Activated naive CD8-positive, alpha-beta T cell treated with anti-CD3 and anti-CD28 coated beads for 36 hours (primary cell): ENCODE results near the gene AMOT. TPM values are rescaled to one million over a fixed set of nuclear protein-coding genes. Genes with fewer than 3 reads are reported as not detected.

Experiments
- DNase-seq: peaks from one replicate; pipeline ENCODE4 v3.0.0; 2021
- H3K27ac Mint-ChIP-seq: one replicate; pipeline ENCODE4 v1.8.0; 2022; ENCODE audit warnings: mild to moderate bottlenecking, moderate library complexity, mixed read lengths
- H3K27me3 Mint-ChIP-seq: one replicate; pipeline ENCODE4 v1.8.0; 2022; ENCODE audit warnings: mild to moderate bottlenecking, mixed read lengths
- H3K36me3 Mint-ChIP-seq: one replicate; pipeline ENCODE4 v1.8.0; 2021; ENCODE audit warnings: mild to moderate bottlenecking, mixed read lengths
- H3K4me1 Mint-ChIP-seq: one replicate; pipeline ENCODE4 v1.8.0; 2021; ENCODE audit warnings: mixed read lengths
- H3K4me3 Mint-ChIP-seq: one replicate; pipeline ENCODE4 v1.8.0; 2022; ENCODE audit warnings: mild to moderate bottlenecking, moderate library complexity, mixed read lengths
- H3K9me3 Mint-ChIP-seq: one replicate; pipeline ENCODE4 v1.8.0; 2022; ENCODE audit warnings: mixed read lengths
- total RNA-seq, 2 experiments: library from RNA; stranded (reverse); gene quantifications; one replicate each; pipeline ENCODE4 v1.2.3, GENCODE V29; 2021

Gene AMOT
- total RNA-seq, 2 experiments from 2014 or later = 2.0 to 2.3 TPM

DNA sequence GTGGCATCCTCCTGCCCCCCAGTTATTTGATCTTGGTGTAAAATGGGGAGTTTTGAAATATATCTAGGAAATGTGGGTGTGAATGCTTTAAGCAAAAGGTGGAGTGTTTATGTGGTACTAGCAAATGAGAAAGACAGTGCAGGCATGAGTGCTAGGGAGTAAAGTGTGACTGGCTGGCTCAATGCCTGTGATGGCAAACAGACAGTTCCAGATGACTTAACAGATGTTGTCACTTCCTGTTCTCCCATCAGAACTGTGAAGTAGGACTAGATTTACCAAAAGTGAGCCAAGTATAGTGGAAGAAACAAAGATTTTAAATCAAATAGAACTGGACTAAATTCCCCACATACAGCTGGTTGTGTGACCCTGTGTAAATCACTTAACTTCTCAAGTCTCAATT is 8.4 kb upstream of the AMOT start:
- Mint-ChIP-seq H3K27me3 (no peaks in the 10 kb centered on the region), H3K27ac (no peak overlapping the region), H3K4me3 (no peak overlapping the region), H3K4me1 (peaks cover 18% of the 10 kb centered on the region), H3K36me3 (no peaks in the 10 kb centered on the region), H3K9me3 (no peaks in the 10 kb centered on the region)
- no peak for DNase-seq

DNA sequence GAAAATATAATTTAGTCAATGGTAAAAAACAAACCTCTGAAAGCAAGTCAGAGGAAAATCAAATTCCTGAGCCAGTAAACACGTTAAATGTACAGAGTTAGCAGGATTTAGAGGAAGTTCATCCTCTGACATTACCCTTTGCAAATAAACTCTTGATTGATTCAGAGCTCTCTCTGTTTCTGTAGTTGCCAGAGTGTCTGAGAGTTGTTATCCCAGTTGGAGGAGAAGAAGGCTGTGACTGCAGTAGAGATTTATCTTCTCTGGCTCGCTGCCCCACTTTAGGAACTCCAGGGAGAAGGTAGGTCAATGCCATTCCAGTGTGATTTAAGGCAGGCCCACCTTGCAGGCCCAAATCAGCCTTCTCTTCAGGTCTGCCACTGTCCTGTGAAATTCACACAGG is 6.2 kb upstream of the AMOT start:
- Mint-ChIP-seq H3K4me3 (no peak overlapping the region), H3K4me1 (peaks cover 11% of the 10 kb centered on the region), H3K9me3 (no peaks in the 10 kb centered on the region), H3K27me3 (no peaks in the 10 kb centered on the region), H3K27ac (no peak overlapping the region), H3K36me3 (no peaks in the 10 kb centered on the region)
- no peak for DNase-seq

- Mint-ChIP-seq H3K9me3 (no peaks in the 10 kb centered on the region), H3K27ac (no peak overlapping the region), H3K27me3 (no peaks in the 10 kb centered on the region), H3K4me3 (no peak overlapping the region), H3K4me1 (peaks cover 7% of the 10 kb centered on the region), H3K36me3 (no peaks in the 10 kb centered on the region)
- DNase-seq = no peak
These were observed 5.6 kb upstream of the AMOT start for GRCh38 chrX:112846187-112846586.

- no peak for DNase-seq
- peaks cover 5% of the 10 kb centered on the region for H3K27me3 Mint-ChIP-seq
- H3K36me3 Mint-ChIP-seq = no peaks in the 10 kb centered on the region
- H3K27ac Mint-ChIP-seq = no peak overlapping the region
- peaks cover 8% of the 10 kb centered on the region for H3K4me1 Mint-ChIP-seq
- no peaks in the 10 kb centered on the region for H3K9me3 Mint-ChIP-seq
- H3K4me3 Mint-ChIP-seq = no peak overlapping the region
These were observed 3.6 kb upstream of the AMOT start for GRCh38 chrX:112844250-112844649.

GRCh38 chrX:112841820-112842157 is 1.2 kb upstream of the AMOT start:
- peaks cover 8% of the 10 kb centered on the region for H3K4me1 Mint-ChIP-seq
- peaks cover 5% of the 10 kb centered on the region for H3K27me3 Mint-ChIP-seq
- DNase-seq = no peak
- H3K36me3 Mint-ChIP-seq = no peaks in the 10 kb centered on the region
- H3K9me3 Mint-ChIP-seq = no peaks in the 10 kb centered on the region
- H3K4me3 Mint-ChIP-seq = peak overlapping the region; percentile 59
- H3K27ac Mint-ChIP-seq = no peak overlapping the region

GRCh38 chrX:112841114-112841819 is 636 bp upstream of the AMOT start:
- Mint-ChIP-seq H3K4me3 (peak overlapping the region; percentile 83), H3K27me3 (peaks cover 5% of the 10 kb centered on the region), H3K27ac (peak overlapping the region; percentile 62), H3K9me3 (no peaks in the 10 kb centered on the region), H3K36me3 (no peaks in the 10 kb centered on the region), H3K4me1 (peaks cover 8% of the 10 kb centered on the region)
- DNase-seq = peak; percentile 73

- Mint-ChIP-seq H3K9me3 (no peaks in the 10 kb centered on the region), H3K4me3 (peak overlapping the region; percentile 83), H3K36me3 (no peaks in the 10 kb centered on the region), H3K4me1 (peaks cover 8% of the 10 kb centered on the region), H3K27me3 (peaks cover 5% of the 10 kb centered on the region), H3K27ac (no peak overlapping the region)
- no peak for DNase-seq
These were observed 775 bp downstream of the AMOT start for GRCh38 chrX:112839856-112840255.

- no peaks in the 10 kb centered on the region for H3K9me3 Mint-ChIP-seq
- peaks cover 6% of the 10 kb centered on the region for H3K4me1 Mint-ChIP-seq
- H3K36me3 Mint-ChIP-seq = no peaks in the 10 kb centered on the region
- no peak for DNase-seq
- H3K27ac Mint-ChIP-seq = no peak overlapping the region
- H3K27me3 Mint-ChIP-seq = peaks cover 5% of the 10 kb centered on the region
- H3K4me3 Mint-ChIP-seq = no peak overlapping the region
These were observed 3.1 kb downstream of the AMOT start for GRCh38 chrX:112837531-112837930.

GRCh38 chrX:112835019-112835418 is 5.6 kb downstream of the AMOT start:
- no peak for DNase-seq
- H3K9me3 Mint-ChIP-seq = no peaks in the 10 kb centered on the region
- no peaks in the 10 kb centered on the region for H3K36me3 Mint-ChIP-seq
- no peak overlapping the region for H3K4me3 Mint-ChIP-seq
- H3K4me1 Mint-ChIP-seq = peaks cover 3% of the 10 kb centered on the region
- H3K27me3 Mint-ChIP-seq = peaks cover 3% of the 10 kb centered on the region
- no peak overlapping the region for H3K27ac Mint-ChIP-seq

GRCh38 chrX:112834031-112834845 is 6.4 kb downstream of the AMOT start:
- H3K9me3 Mint-ChIP-seq = no peaks in the 10 kb centered on the region
- no peaks in the 10 kb centered on the region for H3K27me3 Mint-ChIP-seq
- no peak for DNase-seq
- H3K36me3 Mint-ChIP-seq = no peaks in the 10 kb centered on the region
- no peaks in the 10 kb centered on the region for H3K4me1 Mint-ChIP-seq
- H3K4me3 Mint-ChIP-seq = no peak overlapping the region
- H3K27ac Mint-ChIP-seq = no peak overlapping the region

DNA sequence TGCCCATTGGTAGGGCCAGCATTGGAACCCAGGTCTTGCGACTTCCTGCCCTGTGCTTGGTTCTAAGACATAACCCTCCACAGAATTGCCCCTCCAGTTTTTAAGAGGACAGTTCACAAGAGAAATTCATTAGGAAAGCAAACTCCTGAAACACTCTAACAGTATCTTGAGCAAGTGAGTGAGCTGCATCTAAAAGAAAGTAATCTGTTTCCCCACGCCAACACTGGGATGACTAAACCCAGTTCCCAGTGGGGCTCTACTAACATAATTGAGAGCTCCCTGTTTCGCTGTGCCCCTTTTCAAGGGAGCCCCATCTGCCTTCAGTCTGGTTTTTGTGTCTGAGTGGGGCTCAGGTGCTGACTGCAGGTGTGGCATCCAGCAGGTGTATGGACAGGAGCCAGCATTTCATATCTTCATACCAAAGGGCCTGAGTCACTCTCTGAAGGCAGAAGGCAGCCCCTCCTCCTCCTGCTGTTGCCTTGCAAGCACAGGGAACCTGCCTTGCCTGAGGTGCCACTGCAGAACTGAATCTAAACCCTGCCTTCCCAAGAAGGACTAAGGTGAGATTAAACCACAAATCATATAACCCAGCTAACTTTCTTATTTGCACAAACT is 8.0 kb downstream of the AMOT start:
- H3K27ac Mint-ChIP-seq = no peak overlapping the region
- H3K27me3 Mint-ChIP-seq = no peaks in the 10 kb centered on the region
- no peaks in the 10 kb centered on the region for H3K36me3 Mint-ChIP-seq
- no peaks in the 10 kb centered on the region for H3K4me1 Mint-ChIP-seq
- H3K9me3 Mint-ChIP-seq = no peaks in the 10 kb centered on the region
- H3K4me3 Mint-ChIP-seq = no peak overlapping the region
- DNase-seq = no peak

DNA sequence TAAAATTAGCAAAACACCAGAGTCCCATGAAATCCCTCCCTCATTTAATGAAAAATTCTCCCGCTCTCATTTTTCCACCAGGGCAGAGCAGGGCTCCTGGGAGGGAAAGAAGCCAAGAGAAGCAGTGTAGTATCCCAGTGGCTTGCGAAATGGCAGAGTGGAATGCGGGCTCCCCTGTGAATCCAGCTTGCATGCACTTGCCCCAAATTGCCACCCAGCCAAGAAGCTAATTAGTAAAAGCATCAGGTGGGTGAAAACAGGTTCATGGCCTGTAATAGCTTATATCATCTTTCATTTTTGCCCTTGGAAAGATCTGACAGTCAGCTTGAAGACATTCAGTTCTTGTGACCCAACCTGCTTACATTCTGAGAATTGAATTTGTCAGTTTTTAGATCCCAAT is 10.1 kb downstream of the AMOT start:
- Mint-ChIP-seq H3K27ac (no peak overlapping the region), H3K4me1 (no peaks in the 10 kb centered on the region), H3K27me3 (no peaks in the 10 kb centered on the region), H3K4me3 (no peak overlapping the region), H3K9me3 (no peaks in the 10 kb centered on the region), H3K36me3 (no peaks in the 10 kb centered on the region)
- DNase-seq = no peak

DNA sequence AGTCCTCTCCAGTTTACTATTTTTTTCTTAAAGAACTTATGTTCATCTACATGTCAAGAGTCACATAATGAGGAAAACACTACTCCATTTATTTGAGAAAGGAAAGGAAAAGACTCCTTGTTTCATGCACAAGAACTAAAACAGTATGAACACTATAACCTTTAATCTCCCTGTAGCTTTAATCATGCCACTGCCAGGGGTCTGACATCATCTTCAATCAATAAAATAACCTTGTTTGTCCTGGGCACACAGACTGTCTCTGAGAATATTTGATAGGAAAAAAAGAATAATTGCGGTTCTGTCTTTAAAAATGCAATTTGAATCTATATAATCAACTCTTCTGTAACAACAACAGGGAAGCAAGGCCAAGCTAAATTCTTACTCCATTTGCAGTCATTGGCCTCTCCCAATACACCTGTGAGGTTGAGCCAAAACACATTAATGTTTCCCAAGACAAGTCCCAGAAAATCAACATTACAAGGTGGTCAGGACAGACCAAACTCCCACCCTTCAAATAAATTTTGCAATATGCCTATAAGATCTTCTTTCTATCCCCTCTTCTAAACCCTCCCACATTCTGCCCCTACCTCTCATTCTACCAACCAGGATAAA is 13.2 kb downstream of the AMOT start:
- H3K9me3 Mint-ChIP-seq = no peaks in the 10 kb centered on the region
- no peaks in the 10 kb centered on the region for H3K36me3 Mint-ChIP-seq
- DNase-seq = no peak
- no peaks in the 10 kb centered on the region for H3K27me3 Mint-ChIP-seq
- no peak overlapping the region for H3K4me3 Mint-ChIP-seq
- no peak overlapping the region for H3K27ac Mint-ChIP-seq
- H3K4me1 Mint-ChIP-seq = no peaks in the 10 kb centered on the region

GRCh38 chrX:112826023-112826422 is 14.6 kb downstream of the AMOT start:
- no peaks in the 10 kb centered on the region for H3K9me3 Mint-ChIP-seq

GRCh38 chrX:112822892-112823291 is 17.7 kb downstream of the AMOT start:
- H3K9me3 Mint-ChIP-seq = no peaks in the 10 kb centered on the region
- no peak overlapping the region for H3K4me3 Mint-ChIP-seq
- no peaks in the 10 kb centered on the region for H3K27me3 Mint-ChIP-seq
- H3K27ac Mint-ChIP-seq = no peak overlapping the region
- peaks cover 9% of the 10 kb centered on the region for H3K4me1 Mint-ChIP-seq
- no peaks in the 10 kb centered on the region for H3K36me3 Mint-ChIP-seq
- DNase-seq = no peak

More at GRCh38 chrX:112826023-112826422, 14.6 kb downstream of the AMOT start:
- H3K27me3 Mint-ChIP-seq = no peaks in the 10 kb centered on the region
- no peak overlapping the region for H3K4me3 Mint-ChIP-seq
- H3K4me1 Mint-ChIP-seq = no peaks in the 10 kb centered on the region
- no peak for DNase-seq
- no peak overlapping the region for H3K27ac Mint-ChIP-seq
- H3K36me3 Mint-ChIP-seq = no peaks in the 10 kb centered on the region
